SK-N-MC (cell line): Measurements from ENCODE around the gene CPEB1.

Experiments
- DNase-seq: peaks from one replicate; pipeline ENCODE4 v3.0.0-alpha.2; 2011; ENCODE audit warnings: low read depth, low spot score
- H3K27ac ChIP-seq: fragments of 200-600 bp; sonication (generic); 2 replicates; pipeline ENCODE4 v1.5.1; 2016; ENCODE audit warnings: mixed run types
- H3K36me3 ChIP-seq: fragments of 200-600 bp; sonication (generic); 2 replicates; pipeline ENCODE4 v1.6.1; 2017; ENCODE audit warnings: antibody characterized with exemption, low read length, mixed read lengths; ENCODE audit not compliant: insufficient read depth
- H3K4me3 ChIP-seq: fragments of 200-600 bp; sonication (generic); 2 replicates; pipeline ENCODE4 v1.5.1; 2016
- H3K9ac ChIP-seq: fragments of 200-600 bp; sonication (generic); 2 replicates; pipeline ENCODE4 v1.8.0; 2017; ENCODE audit warnings: mixed run types, mixed read lengths; ENCODE audit not compliant: insufficient read length
- H3K9me3 ChIP-seq: fragments of 200-600 bp; sonication (generic); 2 replicates; pipeline ENCODE4 v1.6.1; 2017; ENCODE audit warnings: low read depth, mild to moderate bottlenecking, antibody characterized with exemption, low read length, moderate library complexity, mixed read lengths
- EZH2 ChIP-seq: fragments of 200-600 bp; sonication (generic); IDR thresholded peaks from one replicate; pipeline ENCODE4 v1.6.1; 2017; ENCODE audit warnings: antibody characterized with exemption
- FOXP2 ChIP-seq: optimal IDR thresholded peaks from 2 replicates; pipeline ENCODE3; 2011; ENCODE audit warnings: mild to moderate bottlenecking, moderate library complexity; ENCODE audit not compliant: insufficient read depth; ENCODE audit errors: extremely low read length, control extremely low read depth
- POLR2AphosphoS5 ChIP-seq: IDR thresholded peaks from 2 replicates; pipeline ENCODE4 v1.6.1; 2012; ENCODE audit warnings: mild to moderate bottlenecking, low read depth, low read length, borderline replicate concordance

The CPEB1 gene

DNA sequence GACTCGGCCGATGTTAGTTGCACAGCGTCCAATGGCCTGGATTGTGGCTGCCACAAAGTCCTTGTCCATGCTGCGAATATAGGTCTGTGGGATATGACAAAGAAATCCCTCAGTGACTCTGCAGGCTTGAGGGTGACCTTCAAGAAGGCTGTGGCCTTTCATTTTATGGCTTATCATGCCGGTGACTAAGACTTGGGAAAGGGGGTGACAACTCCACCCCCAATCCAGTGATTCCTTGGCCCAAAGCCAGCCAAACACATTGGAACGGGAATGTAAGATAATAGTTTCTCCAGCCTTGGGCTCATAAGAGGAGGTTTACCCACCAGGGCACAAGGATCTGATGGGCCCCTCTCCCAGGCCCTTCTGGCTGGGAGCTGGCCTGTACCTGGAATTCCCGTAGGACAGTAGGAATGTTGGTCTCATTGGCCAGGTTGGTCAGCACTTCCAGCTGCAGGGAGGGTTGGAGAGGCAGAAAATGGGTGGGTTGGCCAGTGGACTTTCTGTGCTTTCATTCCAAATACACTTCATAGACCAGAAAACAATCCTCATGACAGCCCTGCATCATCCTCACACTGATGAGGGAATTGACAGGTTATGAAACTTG, 30.7 kb upstream of the CPEB1 start:
- no peak overlapping the region for H3K9ac ChIP-seq
- TF ChIP-seq EZH2 (no peak), POLR2AphosphoS5 (no peak), FOXP2 (no peak)
- no peaks in the 10 kb centered on the region for H3K36me3 ChIP-seq
- DNase-seq: no peak
- no peaks in the 10 kb centered on the region for H3K9me3 ChIP-seq
- H3K4me3 ChIP-seq: no peak overlapping the region
- no peak overlapping the region for H3K27ac ChIP-seq

DNA sequence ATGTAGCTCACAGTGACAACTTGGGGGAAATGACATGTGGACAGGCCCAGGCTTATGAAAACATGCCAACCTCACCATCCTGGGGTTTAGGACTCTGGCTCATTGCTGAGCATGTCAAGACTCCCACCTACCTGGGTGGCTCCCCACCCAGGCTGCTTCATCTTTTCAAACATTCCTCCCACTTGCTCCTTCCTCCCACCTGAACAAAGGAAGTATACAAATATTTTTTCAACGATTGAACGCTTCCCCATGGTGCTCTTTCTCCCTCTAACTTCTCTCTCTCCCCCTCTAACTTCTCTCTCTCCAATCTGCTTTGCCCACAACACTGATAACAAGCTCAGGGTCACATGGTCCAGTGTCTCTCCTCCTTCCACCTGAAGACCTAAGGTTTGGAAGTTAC, 27.7 kb upstream of the CPEB1 start:
- no peak for DNase-seq
- Histone ChIP-seq H3K9ac (no peak overlapping the region), H3K4me3 (no peak overlapping the region), H3K36me3 (no peaks in the 10 kb centered on the region), H3K9me3 (no peaks in the 10 kb centered on the region), H3K27ac (no peak overlapping the region)
- TF ChIP-seq EZH2: no peak
- no peak for TF ChIP-seq POLR2AphosphoS5
- no peak for TF ChIP-seq FOXP2

DNA sequence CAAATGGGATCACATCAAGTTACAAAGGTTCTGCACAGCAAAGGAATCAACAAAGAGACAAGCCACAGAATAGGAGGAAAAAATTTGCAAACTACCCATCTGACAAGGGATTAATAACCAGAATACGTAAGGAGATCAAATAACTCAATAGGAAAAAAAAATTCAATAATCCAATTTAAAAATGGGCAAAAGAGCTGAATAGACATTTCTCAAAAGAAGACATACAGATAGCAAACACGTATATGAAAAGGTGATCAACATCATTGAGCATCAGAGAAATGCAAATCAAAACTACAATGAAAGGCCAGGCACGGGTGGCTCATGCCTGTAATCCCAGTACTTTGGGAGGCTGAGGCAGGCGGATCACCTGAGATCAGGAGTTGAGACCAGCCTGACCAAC, 23.5 kb upstream of the CPEB1 start:
- Histone ChIP-seq H3K4me3 (no peak overlapping the region), H3K9ac (no peak overlapping the region), H3K36me3 (no peaks in the 10 kb centered on the region), H3K27ac (no peak overlapping the region), H3K9me3 (no peaks in the 10 kb centered on the region)
- TF ChIP-seq EZH2: no peak
- no peak for TF ChIP-seq FOXP2
- no peak for TF ChIP-seq POLR2AphosphoS5
- DNase-seq: no peak

DNA sequence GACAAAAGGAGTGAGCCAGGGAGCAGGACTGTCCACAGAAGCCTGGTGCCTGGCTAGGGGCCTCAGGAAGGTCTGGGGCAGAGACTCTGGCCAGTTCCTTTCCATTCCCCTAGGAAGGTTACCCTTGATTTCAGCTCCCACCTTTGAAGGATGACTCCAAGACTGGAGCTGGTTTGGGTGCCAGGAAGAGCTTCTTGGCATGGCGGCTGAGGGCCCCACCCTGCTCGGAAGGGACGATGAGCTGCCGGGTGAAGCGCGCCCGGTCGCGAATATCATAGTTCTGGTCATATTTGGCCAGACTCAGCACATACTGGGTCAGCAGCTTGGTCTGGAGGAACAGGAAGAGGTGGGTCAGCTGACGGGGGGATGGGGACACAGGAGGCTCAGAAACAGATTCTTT, 19.4 kb upstream of the CPEB1 start:
- no peak for DNase-seq
- Histone ChIP-seq H3K4me3 (no peak overlapping the region), H3K36me3 (no peaks in the 10 kb centered on the region), H3K9ac (no peak overlapping the region), H3K27ac (no peak overlapping the region), H3K9me3 (no peaks in the 10 kb centered on the region)
- TF ChIP-seq EZH2 (no peak), POLR2AphosphoS5 (no peak), FOXP2 (no peak)

DNA sequence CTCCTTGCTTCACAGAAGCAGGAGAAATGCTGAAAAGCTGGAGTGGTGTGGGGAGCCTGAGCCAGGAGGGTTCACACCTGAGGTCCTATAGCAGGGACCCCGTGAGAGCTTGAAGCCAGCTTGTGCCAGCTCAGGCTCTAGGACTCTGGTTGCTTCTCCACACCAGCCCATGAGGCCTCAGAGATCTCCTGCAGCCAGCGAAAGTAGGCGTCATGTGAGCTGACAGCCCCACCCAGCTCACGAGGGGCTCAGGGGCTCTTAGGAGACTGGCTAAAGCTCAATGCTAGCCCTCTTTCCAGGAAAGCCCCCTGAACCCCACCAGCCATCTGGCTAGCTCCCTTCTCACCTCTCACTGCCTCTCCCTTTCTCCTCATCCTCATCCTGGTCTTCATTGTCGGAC, 16.9 kb upstream of the CPEB1 start:
- H3K9me3 ChIP-seq: no peaks in the 10 kb centered on the region
- no peak overlapping the region for H3K27ac ChIP-seq
- H3K36me3 ChIP-seq: no peaks in the 10 kb centered on the region
- H3K9ac ChIP-seq: no peak overlapping the region
- DNase-seq: no peak
- no peak for TF ChIP-seq EZH2
- no peak for TF ChIP-seq FOXP2
- TF ChIP-seq POLR2AphosphoS5: no peak
- no peak overlapping the region for H3K4me3 ChIP-seq

DNA sequence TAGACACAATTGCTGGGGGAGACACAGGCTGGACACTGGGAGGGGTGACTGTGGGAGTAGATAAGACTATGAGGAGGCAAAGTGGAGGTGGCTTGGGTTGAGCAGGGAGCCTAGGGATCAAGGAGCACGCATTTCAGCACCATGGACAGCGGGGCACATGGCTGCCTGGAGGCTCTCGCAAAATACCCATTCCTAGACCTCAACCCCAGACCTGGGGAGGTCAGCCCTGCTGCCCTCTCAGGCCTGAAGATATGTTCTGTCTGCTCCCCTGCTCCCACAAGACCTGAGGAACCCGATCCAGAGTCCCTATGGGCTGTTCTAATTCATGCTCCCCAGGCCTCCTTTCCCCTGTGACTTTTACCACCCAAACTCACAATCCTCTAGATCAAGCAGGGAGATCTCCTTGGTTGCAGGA, 16.0 kb upstream of the CPEB1 start:
- Histone ChIP-seq H3K36me3 (no peaks in the 10 kb centered on the region), H3K4me3 (no peak overlapping the region), H3K9me3 (no peaks in the 10 kb centered on the region), H3K9ac (no peak overlapping the region), H3K27ac (no peak overlapping the region)
- no peak for TF ChIP-seq EZH2
- TF ChIP-seq FOXP2: no peak
- no peak for TF ChIP-seq POLR2AphosphoS5
- DNase-seq: peak; percentile 34

DNA sequence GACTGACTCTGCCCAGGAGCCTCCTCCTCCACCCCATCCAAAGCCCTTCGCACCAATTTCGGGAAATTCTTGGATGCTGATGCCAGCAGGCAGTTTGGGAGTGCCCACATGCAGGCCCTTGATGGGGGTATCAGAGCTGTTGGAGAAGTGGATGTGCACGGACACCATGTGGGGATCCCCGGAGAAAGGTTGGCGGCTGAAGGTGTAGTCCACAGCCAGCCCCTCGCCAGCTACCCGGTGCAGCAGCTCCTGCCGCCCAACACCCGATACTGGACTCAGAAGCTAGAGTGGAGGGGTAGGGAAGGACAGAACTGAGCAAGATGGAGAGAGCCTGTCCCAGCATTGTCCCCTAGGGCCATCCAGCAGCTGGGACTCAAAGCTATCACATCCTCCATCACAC, 15.5 kb upstream of the CPEB1 start:
- TF ChIP-seq EZH2: no peak
- no peak for TF ChIP-seq FOXP2
- no peak for TF ChIP-seq POLR2AphosphoS5
- DNase-seq: no peak
- H3K4me3 ChIP-seq: no peak overlapping the region
- H3K9ac ChIP-seq: no peak overlapping the region
- H3K27ac ChIP-seq: no peak overlapping the region
- H3K9me3 ChIP-seq: no peaks in the 10 kb centered on the region
- H3K36me3 ChIP-seq: no peaks in the 10 kb centered on the region

DNA sequence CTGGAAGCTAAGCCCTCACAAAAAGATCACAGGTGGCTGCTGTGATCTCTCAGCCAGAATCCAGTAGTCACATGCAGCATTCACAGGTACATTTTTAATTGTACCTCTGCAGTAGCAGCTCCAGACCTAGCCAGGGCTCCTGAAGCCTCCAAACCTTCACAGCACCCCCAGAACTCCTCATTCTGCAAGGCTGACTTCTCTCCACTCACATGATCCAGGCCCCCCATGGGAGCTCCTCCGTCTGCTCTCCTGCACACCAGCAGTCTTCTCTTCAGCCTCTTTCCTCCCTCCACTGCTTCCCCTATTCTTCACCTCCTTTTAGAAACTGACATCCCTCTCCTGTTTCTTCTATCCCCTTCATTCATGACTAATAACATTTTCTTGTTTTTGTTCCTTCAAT, 13.2 kb upstream of the CPEB1 start:
- no peak overlapping the region for H3K27ac ChIP-seq
- H3K9ac ChIP-seq: no peak overlapping the region
- H3K36me3 ChIP-seq: no peaks in the 10 kb centered on the region
- H3K9me3 ChIP-seq: no peaks in the 10 kb centered on the region
- TF ChIP-seq EZH2 (no peak), POLR2AphosphoS5 (no peak), FOXP2 (no peak)
- DNase-seq: no peak
- no peak overlapping the region for H3K4me3 ChIP-seq

DNA sequence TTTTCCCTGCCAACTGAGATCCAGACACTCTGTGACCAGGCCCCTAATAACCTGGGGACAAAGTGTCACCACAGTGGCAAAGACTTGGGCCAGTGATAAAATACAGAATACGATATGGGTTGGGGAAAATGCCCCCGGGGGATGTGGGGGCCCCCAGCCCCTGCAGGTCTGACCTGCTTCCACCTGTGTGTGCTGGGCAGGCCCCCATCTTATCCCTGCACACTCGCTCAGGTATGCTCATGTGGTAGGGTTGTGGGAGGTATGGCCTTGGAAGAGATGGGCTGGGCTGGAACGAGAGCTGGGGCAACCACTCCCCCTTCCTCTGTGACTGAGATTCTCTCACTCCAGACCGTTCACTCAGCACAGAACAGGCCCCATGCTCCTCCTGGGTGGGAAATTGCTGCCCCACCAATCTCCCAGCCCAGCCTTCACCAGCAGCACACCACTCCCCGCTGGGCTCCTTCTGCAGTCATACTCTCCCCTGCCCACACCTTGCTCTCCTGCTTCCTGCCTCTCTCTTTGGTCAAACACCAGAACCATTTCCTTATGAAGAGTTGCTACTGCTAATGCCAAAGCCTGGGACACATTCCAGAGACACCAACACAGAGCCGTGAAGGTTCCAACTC, 9.6 kb upstream of the CPEB1 start:
- Histone ChIP-seq H3K9ac (no peak overlapping the region), H3K4me3 (no peak overlapping the region), H3K36me3 (no peaks in the 10 kb centered on the region), H3K9me3 (no peaks in the 10 kb centered on the region), H3K27ac (no peak overlapping the region)
- TF ChIP-seq POLR2AphosphoS5 (no peak), EZH2 (no peak), FOXP2 (no peak)
- DNase-seq: no peak
